Measurements from ENCODE around the gene ZIC3. TPM values are rescaled to one million over a fixed set of nuclear protein-coding genes. Genes with fewer than 3 reads are reported as not detected.

The ZIC3 gene
- total RNA-seq, 1 donor = not detected

GRCh38 chrX:137574102-137574783, 8.3 kb downstream of the ZIC3 start:
- no peak overlapping the region for H3K4me3 ChIP-seq (ENCODE audit: low read depth, low read length)
- TF ChIP-seq CTCF (IDR thresholded peaks at IDR 0.05; ENCODE audit: insufficient read depth, low read length) = no peak
- DNase-seq (ENCODE audit: low read depth) = no peak

GRCh38 chrX:137574784-137575293, 8.9 kb downstream of the ZIC3 start:
- TF ChIP-seq CTCF (IDR thresholded peaks at IDR 0.05; ENCODE audit: insufficient read depth, low read length) = no peak
- H3K4me3 ChIP-seq (ENCODE audit: low read depth, low read length) = no peak overlapping the region
- no peak for DNase-seq (ENCODE audit: low read depth)

- no peak for DNase-seq (ENCODE audit: low read depth)
- no peak for TF ChIP-seq CTCF (IDR thresholded peaks at IDR 0.05; ENCODE audit: insufficient read depth, low read length)
- no peak overlapping the region for H3K4me3 ChIP-seq (ENCODE audit: low read depth, low read length)
Measured at GRCh38 chrX:137575596-137576255, 9.8 kb downstream of the ZIC3 start.

GRCh38 chrX:137587151-137587550, 21.2 kb downstream of the ZIC3 start:
- no peak for TF ChIP-seq CTCF (IDR thresholded peaks at IDR 0.05; ENCODE audit: insufficient read depth, low read length)
- DNase-seq (ENCODE audit: low read depth) = no peak
- no peak overlapping the region for H3K4me3 ChIP-seq (ENCODE audit: low read depth, low read length)

- no peak overlapping the region for H3K4me3 ChIP-seq (ENCODE audit: low read depth, low read length)
- no peak for TF ChIP-seq CTCF (IDR thresholded peaks at IDR 0.05; ENCODE audit: insufficient read depth, low read length)
- no peak for DNase-seq (ENCODE audit: low read depth)
Measured at GRCh38 chrX:137600769-137601168, 34.8 kb downstream of the ZIC3 start.

Small RNA genes lying within 50 kb of the gene (small RNA-seq; reads per million reads assigned to genes)
- gene RN7SL325P = not detected
